HG02763 (cell line): ENCODE measurements around the gene ANKRD33B.
"Not testable (repeated sequence)": the region's sequence is repeated elsewhere in the genome, so short reads cannot be mapped to it uniquely, and the experiment has no call there.

Experiments
- ATAC-seq: cut with Tn5 transposase; IDR thresholded peaks from one replicate; pipeline ENCODE4 v1.9.1; 2021; ENCODE audit warnings: mild to moderate bottlenecking, moderate library complexity; ENCODE audit not compliant: unreplicated experiment

Gene ANKRD33B

DNA sequence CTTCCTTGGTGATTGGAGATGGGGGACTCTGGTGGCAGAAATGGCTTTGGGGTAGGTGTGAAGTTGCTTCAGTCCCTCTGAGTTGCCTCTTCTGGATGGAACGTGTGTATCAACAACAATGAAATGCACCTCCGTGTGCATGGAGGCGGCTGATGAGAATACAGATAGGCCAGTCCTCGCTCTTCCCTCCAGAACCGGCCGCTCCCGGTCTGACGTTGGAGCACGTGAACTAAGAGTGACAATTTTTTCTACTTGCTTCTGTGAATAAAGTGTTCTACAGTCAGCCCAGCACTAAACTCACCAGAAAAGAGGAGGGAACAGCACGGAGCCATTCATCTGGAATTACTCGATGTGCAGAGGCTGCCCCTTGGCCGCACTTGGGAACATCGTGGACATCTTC lies 90.7 kb downstream of the ANKRD33B start:
- no peak for ATAC-seq

- no peak for ATAC-seq
Observed at GRCh38 chr5:10655161-10655971, 91.5 kb downstream of the ANKRD33B start.

DNA sequence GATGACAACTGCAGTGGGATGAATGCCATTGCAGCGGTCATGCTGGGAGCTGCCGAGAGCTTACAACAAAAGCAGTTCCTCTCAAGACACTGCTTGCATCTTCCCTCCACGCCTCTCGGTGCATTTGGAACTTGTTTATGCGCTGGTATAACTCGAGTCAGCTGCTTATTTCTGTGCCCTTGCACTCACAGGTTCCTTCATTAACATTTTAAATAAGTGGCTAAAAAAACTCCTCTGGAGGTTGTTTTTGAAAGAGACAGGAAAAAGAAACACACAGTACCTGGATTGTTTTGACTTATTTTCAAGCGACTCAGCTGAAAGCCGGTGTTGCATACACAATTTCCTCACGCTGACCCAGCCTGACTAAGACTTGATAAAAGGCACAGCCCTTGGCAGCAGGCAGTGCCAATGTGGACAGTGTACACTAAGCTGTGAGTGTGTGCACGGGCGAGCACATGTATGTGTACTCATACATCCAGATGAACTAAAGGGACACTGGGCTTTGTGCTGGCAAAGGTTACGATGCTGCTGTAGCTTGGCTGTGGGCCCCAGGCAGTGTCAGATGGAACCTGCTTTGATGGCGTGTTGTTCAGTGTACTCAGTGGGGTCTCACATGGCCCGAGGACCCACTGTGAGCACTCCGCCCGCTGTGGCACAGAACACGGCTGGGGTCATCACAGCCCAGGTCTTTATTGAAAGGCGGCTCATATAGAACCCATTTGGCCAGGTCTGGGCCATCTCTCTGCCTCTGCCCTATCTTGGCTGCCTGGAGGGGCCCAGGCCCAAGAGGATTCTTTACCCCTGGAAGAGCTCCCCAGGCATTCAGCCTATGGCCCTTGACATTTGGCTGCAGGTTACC lies 92.3 kb downstream of the ANKRD33B start:
- no peak for ATAC-seq

DNA sequence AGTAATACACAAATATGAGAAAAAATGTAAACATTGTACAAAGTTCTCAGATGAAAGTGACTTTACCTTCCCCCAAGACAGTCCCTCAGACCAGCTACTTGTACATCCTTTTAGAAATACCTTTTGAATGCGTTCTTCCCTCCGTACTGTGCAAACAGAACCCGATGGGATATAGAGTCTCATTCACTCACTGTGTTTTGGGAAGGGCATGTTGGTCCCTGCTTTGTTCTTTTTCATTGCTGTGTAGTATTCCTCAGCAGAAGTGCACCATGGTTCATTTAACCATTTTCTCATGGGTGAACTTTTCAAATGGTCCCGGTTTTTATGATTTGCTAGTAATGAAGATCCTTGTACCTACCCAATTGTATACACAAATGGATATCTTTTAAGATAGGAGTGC lies 94.4 kb downstream of the ANKRD33B start:
- ATAC-seq = no peak

DNA sequence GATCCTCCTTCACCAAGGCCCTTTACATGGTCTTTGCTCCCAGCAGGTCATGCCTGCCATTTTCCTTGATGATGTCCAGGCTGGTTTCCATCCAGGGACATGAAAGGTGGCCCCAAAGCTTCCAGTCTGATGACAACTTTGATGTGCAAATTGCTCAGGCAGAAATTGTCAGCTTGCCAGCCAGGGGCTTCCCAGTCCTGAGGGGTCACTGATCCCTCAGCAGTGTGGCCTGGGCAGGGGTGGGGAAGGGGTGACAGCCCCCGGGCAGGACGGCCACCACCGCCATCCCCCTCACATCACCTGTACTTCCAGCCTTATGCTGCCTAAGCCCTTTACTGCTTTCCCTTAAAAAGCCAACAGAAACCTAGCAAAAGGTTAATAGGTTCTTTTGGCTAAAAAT lies 96.3 kb downstream of the ANKRD33B start:
- no peak for ATAC-seq

GRCh38 chr5:10660720-10661387 lies 97.0 kb downstream of the ANKRD33B start:
- no peak for ATAC-seq

DNA sequence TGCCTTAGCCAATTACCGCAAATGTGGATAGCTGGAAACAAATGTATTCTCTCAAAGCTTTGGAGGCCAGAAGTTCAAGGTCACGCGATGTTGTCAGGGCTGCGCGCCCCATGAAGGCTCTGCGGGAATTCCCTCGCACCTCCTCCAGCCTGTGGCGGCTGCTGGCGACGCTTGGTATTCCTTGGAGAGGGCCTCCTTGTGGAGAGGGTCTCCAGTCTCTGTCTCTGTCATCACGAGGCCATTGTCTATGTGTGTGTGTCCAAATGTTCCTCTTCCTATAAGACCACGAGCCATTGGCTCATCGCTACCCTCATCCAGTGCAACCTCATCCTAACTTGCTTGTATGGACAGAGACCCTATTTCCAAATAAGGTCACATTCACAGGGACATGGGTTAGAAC lies 97.5 kb downstream of the ANKRD33B start:
- ATAC-seq = no peak

- ATAC-seq = no peak
Observed at GRCh38 chr5:10662083-10662482, 98.2 kb downstream of the ANKRD33B start.

- no peak for ATAC-seq
Observed at GRCh38 chr5:10662661-10663488, 99.0 kb downstream of the ANKRD33B start.

DNA sequence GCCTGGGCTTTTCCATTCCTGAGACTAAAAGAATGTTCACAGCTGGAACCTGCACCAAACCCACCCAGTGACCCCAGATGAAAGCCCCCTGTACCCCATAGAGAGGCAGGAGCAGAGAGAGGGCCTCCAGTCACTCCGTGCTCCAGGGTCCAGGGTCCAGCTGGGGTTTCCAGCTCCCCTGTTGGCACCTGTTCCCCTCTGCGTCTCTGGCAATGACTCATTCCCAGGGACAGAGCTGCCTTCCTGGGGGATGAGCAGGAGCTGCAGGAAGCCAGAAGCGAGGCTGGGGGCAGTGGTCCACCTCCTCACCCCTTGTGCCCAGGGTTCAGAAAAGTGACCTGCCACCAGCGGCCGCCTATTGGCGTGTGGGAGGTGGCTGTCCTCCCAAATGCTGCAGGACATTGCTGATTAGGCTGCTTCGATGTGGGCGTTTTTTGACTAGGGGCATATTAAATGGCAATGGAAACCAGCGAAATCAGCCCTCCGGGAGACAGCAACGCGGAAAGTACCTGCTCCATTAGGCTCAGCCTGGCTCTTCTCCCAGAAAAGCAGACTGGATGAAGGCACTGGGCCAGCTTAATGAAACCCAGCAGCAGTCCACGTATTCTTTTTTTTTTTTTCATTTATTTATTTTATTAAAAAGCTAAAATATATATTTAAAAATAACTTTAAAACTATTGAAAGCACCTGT lies 99.8 kb downstream of the ANKRD33B start:
- ATAC-seq = no peak

DNA sequence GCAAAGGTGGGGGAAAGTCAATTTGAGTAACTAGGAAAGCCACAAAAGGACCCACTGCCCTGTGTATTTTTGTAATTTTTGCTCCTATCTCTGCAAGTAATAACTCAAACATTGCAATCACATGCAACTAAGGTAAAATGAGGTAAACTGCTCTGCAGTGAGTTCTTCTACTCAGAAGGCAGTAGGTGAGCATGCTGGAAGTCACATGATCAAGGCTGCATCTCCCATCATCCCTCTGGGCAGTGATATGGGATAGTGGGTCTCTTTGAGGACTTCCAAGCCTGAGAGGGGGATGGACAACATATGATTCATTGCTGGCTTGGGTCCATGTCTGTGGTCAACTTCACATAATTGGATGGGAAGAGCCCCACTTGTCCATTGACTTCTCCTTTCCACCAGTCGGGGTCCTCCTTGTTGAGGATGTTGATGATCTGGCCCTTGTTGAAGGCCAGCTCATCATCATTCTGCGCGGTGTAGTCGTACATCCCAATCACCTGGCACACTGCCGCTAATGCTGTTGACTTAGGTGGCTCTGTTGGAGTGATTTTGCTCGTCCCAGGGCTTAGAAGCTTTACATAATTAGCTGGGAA lies 100.4 kb downstream of the ANKRD33B start:
- ATAC-seq = not testable (repeated sequence)

DNA sequence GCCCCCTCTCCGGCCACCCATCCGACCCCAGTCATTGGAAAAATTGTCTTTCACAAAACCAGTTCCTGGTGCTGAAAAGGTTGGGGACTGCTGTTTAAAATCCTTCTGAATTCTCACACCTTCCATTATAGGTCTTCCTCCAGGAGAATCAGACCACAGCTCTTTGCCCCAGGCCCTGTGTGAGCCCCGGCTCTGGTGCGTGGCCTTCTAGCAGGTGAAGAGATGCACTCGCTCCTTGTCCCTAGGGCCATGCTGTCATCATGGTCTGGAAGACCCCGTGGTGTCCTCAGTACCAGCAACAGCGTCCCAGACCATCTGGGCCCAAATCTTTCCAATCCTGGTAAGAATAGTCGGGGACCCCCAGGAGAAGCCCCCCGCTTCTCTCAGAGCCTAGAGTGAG lies 101.9 kb downstream of the ANKRD33B start:
- ATAC-seq = no peak

DNA sequence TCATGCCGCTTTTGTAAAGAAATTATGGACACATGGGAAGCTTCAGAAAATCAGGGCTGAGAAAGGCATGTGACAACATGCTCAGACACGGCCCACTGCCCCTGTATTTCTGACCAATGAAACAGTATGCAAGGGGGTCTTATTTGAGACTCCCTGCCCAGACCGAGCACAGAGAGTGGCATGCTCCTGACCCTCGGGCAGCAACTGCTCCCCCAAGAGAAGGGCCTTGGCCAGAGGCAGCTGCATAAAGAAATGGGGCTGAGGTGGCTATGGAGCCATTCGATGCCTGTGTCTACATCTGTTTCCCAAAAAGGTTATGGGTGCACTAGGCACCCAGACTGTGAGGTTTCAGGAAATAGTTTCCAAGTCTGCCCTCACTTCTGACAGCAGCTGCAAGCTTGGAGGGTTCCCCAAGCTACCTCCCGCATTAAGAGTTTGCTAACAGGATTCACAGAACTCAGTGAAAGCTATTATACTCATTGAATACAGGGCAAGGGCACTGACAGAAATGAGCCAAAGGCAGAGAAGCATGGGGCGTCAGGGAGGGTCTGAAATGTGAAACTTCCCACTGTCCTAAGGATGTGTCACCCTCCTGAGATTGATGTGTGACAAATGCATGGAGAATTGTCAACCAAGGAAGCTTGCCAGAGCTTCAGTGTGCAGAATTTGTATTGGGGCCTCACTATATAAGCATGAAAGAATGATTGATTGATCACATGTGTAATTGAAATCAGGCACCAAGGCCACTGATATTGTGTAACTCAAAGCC lies 102.8 kb downstream of the ANKRD33B start:
- no peak for ATAC-seq

- ATAC-seq = no peak
Observed at GRCh38 chr5:10667431-10668057, 103.7 kb downstream of the ANKRD33B start.

GRCh38 chr5:10668697-10669096 lies 104.8 kb downstream of the ANKRD33B start:
- no peak for ATAC-seq

- no peak for ATAC-seq
Observed at GRCh38 chr5:10669983-10670382, 106.1 kb downstream of the ANKRD33B start.

DNA sequence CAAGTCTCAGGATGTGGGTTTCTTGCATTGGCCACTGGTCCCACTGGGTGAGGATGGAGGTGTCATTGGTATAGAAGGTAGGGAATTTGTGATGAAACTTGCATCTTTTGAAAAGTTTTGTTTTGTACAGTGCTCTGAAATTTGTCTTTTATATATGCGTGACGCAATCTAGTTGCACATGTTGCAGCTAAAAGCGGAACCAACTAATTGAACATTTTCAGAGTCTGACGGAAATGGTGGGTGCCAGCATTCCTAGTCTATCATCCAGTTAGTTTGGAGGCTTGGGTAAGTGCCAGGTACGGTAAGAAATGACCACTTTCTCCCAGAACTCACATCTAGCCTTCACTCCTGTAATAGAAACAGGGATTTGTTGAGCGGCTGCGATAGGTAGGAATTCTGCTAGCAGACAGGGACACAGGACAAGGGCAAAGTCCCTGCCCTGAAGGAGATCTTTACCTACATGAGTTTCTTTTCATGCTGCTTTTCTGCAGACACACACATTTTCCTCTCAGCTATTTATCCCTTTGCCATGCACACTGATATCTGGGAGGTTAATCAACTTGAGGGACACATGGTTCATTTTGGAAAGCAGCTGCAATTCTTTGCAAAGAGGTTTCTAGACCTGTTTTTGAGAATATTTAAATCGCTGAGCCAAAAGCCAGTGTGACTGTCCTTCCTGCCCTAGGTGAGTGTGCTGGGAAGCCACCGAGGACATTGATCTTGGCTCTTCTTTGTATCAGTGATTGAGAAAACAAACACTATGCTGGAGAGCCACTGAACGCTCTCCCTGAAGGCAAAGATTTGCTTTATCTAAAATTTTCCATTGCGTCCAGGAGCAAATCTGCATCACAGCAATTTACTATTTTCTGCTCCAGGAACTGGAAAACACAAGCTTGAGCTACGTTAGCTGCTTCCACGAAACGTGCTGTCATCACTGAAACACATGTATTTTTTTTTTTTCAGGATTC lies 107.5 kb downstream of the ANKRD33B start:
- ATAC-seq = no peak
